Cardiac fibroblast (primary cell): ENCODE measurements around the gene ZNF646.

Experiments
- DNase-seq, 2 donors: peaks; one replicate each; pipeline versions ENCODE4 v3.0.0 to v3.0.0-alpha.2; 2010; ENCODE audit warnings: low read depth in 2 of 2
- H3K4me3 ChIP-seq, 2 donors: replicated peaks in 1 of 2; 1 replicate in 1 of 2; 2 replicates in 1 of 2; pipeline ENCODE4 v1.5.1; 2011; ENCODE audit warnings: low read depth in 2 of 2, low read length in 2 of 2, mild to moderate bottlenecking in 2 of 2, moderate library complexity in 1 of 2
- CTCF ChIP-seq: IDR thresholded peaks from one replicate; pipeline ENCODE4 v1.5.1; 2011; ENCODE audit warnings: low read depth, mild to moderate bottlenecking, low read length, inconsistent platforms

ZNF646 gene

GRCh38 chr16:31063843-31064611 is 10.2 kb upstream of the ZNF646 start:
- H3K4me3 ChIP-seq: no peak overlapping the region
- TF ChIP-seq CTCF: no peak
- no peak for DNase-seq

- no peak for TF ChIP-seq CTCF
- peak; percentile 92 to 98 for DNase-seq
- no peak overlapping the region for H3K4me3 ChIP-seq
Observed at GRCh38 chr16:31064882-31065461, 9.2 kb upstream of the ZNF646 start.

GRCh38 chr16:31067342-31067741 is 6.9 kb upstream of the ZNF646 start:
- no peak for DNase-seq
- no peak for TF ChIP-seq CTCF
- H3K4me3 ChIP-seq: no peak overlapping the region

- no peak for TF ChIP-seq CTCF
- DNase-seq: peak; percentile 58 to 81
- peak overlapping the region; percentile 92 to 97 for H3K4me3 ChIP-seq
Observed at GRCh38 chr16:31071861-31072260, 2.4 kb upstream of the ZNF646 start.

GRCh38 chr16:31072540-31073141 is 1.6 kb upstream of the ZNF646 start:
- H3K4me3 ChIP-seq: peak overlapping the region; percentile 92 to 97
- no peak for TF ChIP-seq CTCF
- peak; percentile 43 to 71 for DNase-seq

- DNase-seq: peak; percentile 92
- H3K4me3 ChIP-seq: peak overlapping the region; percentile 92 to 97
- TF ChIP-seq CTCF: no peak
Observed at GRCh38 chr16:31073142-31073969, 866 bp upstream of the ZNF646 start.
